GM19328 (cell line): ENCODE data around the gene CXADR.

Experiments
- ATAC-seq: cut with Tn5 transposase; IDR thresholded peaks from one replicate; pipeline ENCODE4 v1.9.1; 2021; ENCODE audit warnings: mild to moderate bottlenecking, moderate library complexity; ENCODE audit not compliant: unreplicated experiment

The CXADR gene

DNA sequence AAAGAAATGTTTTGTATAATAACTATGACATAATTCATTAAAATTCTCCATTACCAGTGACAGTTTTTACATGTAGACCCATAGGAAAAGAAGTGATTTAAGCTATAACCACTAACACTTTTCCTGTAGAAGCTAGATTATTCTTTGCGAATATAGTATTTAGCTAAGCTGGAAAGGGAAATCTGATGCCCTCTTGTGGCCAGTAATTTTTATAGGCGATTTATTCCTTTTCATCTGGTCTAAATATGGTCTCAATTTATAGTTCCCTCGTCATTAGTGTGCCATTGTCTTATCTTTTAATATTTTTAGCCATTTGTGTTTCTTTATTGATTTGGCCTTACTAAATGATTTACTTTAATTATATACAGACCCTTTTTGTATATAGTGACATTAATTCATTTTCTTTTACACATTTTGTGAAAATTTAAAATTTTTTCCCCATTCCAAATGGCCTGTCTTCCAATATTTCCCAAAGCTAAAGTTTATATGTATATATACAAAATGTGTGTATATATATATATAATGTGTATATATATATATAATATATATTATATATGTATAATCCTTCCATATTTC is 73.1 kb downstream of the CXADR start:
- no peak for ATAC-seq

GRCh38 chr21:17590430-17590829 is 77.6 kb downstream of the CXADR start:
- ATAC-seq: no peak

- ATAC-seq: no peak
These were observed 84.8 kb downstream of the CXADR start for GRCh38 chr21:17597680-17598079.

DNA sequence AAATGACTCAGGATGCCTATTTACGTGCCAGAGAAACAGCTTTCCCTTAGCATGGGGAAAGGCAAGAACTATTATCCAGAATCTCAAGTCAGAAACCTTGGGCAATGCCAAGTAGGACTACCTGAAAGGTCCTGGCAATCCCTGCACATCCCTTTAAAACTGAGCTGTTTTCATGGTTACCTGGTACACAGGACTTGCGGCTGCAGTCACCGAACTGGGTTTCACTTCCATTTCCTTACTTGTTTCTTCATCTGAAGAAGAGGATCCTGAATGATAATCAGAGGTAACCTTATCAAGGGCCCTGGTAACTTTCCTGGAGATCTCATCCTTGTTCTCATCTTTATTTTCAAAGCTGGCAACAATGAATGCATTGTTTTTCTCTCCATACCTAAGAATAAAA is 85.6 kb downstream of the CXADR start:
- peak; percentile 69 for ATAC-seq

DNA sequence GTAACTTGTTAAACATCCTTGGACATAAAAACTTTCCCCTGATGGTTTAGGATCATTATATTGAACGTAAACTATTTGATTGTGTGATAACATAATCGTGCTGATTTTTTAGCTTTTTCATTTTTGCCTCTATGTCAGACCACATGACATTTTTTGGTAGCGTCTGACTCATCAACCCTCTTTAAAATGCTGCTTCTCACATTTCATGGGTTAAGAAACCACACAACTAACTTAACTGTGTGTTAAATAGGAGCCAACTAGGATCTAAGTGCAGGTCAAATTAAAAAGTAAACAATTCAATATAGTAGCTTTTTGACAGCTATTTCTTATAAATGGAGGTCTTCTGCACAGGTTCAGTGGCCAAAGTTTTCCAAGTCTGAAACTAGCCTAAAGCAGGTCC is 90.0 kb downstream of the CXADR start:
- no peak for ATAC-seq

- no peak for ATAC-seq
These were observed 94.8 kb downstream of the CXADR start for GRCh38 chr21:17607684-17608083.

GRCh38 chr21:17609681-17610080 is 96.8 kb downstream of the CXADR start:
- ATAC-seq: no peak

DNA sequence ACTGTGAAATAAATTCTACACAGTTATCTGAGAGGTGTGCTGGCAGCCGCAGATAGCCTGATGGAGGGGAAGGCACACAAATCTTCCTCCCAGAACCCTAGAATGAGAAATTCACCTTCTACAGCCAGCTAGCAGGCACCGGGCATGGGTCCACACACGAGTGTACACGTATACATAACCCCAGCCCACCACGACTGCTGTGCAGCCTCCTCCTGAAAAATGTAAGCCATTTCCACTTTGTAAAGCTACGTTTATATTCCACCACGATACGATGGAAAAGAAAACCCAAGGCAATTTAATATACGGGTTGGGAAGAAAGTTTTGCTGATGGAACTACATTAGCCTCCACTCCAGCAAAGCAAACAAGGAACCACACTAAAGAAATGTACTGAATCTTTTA is 98.1 kb downstream of the CXADR start:
- ATAC-seq: no peak

DNA sequence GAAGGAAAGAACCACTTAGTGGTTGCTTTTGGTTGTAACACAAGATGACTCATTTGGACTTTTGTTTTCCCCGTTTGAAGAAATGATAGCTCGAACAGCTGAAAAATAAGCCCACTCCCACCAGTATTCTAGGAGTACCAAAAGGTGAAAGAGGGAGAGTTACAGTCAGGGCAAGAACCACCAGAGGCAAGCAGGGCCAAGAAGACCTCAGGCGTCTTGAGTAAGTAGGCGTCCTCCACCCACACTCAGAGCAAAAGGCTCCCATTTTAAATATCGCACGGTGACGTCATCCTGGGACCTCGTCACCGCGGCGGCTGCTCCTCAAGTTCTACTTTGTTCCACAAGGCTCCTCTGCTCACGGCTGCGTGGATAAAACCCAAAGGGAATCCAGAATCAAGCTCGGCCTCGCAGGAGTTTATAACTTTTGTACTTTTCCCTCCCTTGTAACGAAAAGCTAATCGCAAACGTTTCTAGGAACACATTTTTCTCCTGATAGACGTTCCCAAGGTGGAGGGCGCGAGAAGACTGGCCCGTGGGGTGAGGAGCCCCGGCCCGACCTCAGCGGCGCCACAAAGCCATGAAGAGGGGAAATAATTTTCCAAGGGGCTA is 98.7 kb downstream of the CXADR start:
- peak; percentile 52 for ATAC-seq

GRCh38 chr21:17612023-17612564 is 99.3 kb downstream of the CXADR start:
- peak; percentile 2 for ATAC-seq

DNA sequence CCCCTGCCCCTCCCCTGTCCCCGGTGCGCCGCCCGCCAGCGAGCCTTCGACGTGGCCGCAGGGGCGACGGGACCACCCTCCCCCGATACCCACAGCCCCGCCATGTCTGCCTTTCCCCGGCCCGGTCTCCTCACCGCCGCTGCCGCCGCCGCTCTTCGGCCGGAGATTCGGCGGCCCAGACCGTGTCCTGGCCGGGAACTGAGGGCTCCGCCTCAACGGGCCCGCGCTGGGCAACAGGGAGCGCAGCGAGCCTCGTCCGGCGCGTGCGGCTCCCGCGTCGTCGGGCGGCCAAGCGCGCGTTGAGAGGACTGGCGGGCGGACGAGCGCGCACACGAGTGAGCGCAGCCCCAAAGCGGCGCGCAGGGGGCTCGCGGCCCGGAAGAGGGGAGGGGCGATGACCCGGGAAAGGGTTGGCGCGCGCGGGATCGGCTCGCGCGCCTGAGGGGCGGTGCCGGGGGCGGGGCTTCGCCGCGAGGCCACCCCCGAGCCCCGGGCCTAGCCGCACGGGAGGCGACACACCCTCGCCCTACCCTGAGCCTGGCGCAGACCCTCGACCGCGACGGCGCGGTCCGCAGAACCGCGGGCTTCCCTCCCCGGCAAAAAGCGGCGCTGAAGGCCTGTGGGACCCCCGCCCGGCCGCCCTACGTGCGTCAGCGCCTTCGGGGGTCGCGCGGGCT is 99.9 kb downstream of the CXADR start, which contains the start of gene BTG3:
Gene BTG3 (minus strand): TSS at position 337 of the 677 bp plus-strand sequence. CDS start 3,757 bp downstream, outside the sequence.
- ATAC-seq: peak; percentile 73

- ATAC-seq: no peak
These were observed 100.4 kb downstream of the CXADR start for GRCh38 chr21:17613242-17613676.

GRCh38 chr21:17616831-17617230 is 104.0 kb downstream of the CXADR start:
- no peak for ATAC-seq

- ATAC-seq: no peak
These were observed 109.2 kb downstream of the CXADR start for GRCh38 chr21:17622018-17622417.

DNA sequence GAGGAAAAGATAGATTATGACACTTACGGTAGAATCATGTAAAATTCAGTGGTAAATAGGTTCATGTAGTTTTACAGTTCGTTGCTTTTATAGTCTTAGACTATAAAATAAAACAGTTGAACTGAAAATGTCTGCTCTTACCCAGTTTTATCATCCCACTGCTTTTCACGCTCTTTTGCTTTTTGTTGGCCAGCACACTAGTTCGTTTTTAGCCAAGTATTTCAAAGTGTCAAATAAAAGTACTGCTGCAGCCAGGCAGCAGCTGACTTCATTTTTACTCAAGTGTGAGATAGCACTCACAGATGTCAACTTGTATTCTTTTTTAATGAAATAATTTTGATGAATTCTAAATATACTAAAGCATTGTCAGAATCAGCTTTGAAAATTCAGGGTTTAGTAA is 118.4 kb downstream of the CXADR start:
- no peak for ATAC-seq

GRCh38 chr21:17636711-17637110 is 123.9 kb downstream of the CXADR start:
- ATAC-seq: no peak

- ATAC-seq: no peak
These were observed 128.0 kb downstream of the CXADR start for GRCh38 chr21:17640821-17641220.
